Activated CD8-positive, alpha-beta memory T cell treated with anti-CD3 and anti-CD28 coated beads for 24 hours (primary cell): ENCODE data around the gene SCEL.

Experiments used
- DNase-seq: peaks from one replicate; pipeline ENCODE4 v3.0.0-alpha.2; 2020

The SCEL gene

GRCh38 chr13:77678691-77679235 lies 143.3 kb downstream of the SCEL start:
- no peak for DNase-seq

- DNase-seq = no peak
Measured at GRCh38 chr13:77687799-77688198, 152.3 kb downstream of the SCEL start.

- no peak for DNase-seq
Measured at GRCh38 chr13:77691871-77692270, 156.4 kb downstream of the SCEL start.

- no peak for DNase-seq
Measured at GRCh38 chr13:77692746-77693448, 157.4 kb downstream of the SCEL start.

GRCh38 chr13:77693449-77693940 lies 158.0 kb downstream of the SCEL start:
- DNase-seq = no peak
